Measurements from ENCODE around the gene UBE2B.
A peak's percentile ranks its signal among the peaks of the same experiment; 100 is the strongest.

Gene UBE2B

GRCh38 chr5:134437340-134437846 is 66.0 kb downstream of the UBE2B start:
- DNase-seq (ENCODE audit: low read depth in 2 of 2): no peak

- peak in 1 of 2 experiments; percentile 42 for DNase-seq (ENCODE audit: low read depth in 2 of 2)
Measured at GRCh38 chr5:134437847-134438581, 66.6 kb downstream of the UBE2B start.

- DNase-seq (ENCODE audit: low read depth in 2 of 2): no peak
Measured at GRCh38 chr5:134438721-134439123, 67.4 kb downstream of the UBE2B start.

- DNase-seq (ENCODE audit: low read depth in 2 of 2): peak; percentile 86 to 87
Measured at GRCh38 chr5:134439210-134439654, 67.9 kb downstream of the UBE2B start.

GRCh38 chr5:134440201-134440755 is 68.9 kb downstream of the UBE2B start:
- no peak for DNase-seq (ENCODE audit: low read depth in 2 of 2)
